ENCODE measurements around the gene KCTD4.

Gene KCTD4

DNA sequence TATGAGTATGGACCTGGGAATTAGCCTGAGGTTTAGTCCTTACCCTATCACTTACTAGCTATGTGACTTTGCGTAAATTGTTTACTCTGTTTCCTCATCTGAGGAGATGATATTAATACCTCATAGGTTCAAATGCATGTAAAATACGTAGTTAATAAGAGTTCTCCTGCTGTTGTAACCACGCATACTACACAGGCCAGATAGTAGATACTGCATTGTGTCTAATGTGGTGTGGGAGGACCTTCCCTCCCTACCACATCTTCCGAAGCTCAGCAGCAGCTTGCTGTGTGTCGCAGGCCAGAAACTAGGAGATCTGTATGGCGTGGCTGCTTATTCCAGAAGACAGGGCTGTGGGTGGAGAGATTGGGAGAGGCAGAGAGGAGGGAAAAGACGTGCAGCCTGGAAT is 57.5 kb downstream of the KCTD4 start:
- no peaks in the 10 kb centered on the region for H3K9me3 ChIP-seq (ENCODE audit: control insufficient read depth, insufficient read depth, low read length)
- H3K4me1 ChIP-seq (ENCODE audit: control insufficient read depth, insufficient read depth, low read length) = no peaks in the 10 kb centered on the region
- no peaks in the 10 kb centered on the region for H3K36me3 ChIP-seq (ENCODE audit: control insufficient read depth, insufficient read depth, low read length)
- H3K4me3 ChIP-seq (ENCODE audit: low read length) = no peak overlapping the region
- DNase-seq (ENCODE audit: low read depth, low spot score) = no peak
- H3K27ac ChIP-seq (ENCODE audit: low read length) = no peak overlapping the region
- H3K27me3 ChIP-seq (ENCODE audit: control insufficient read depth, insufficient read depth, low read length) = no peaks in the 10 kb centered on the region
- no CpG with 5 or more reads among the region's 7 CpGs for WGBS (ENCODE audit: insufficient coverage, insufficient read length)

Data from iPS DF 6.9 (cell line).